Kidney tubule cell (primary cell): Measurements from ENCODE around the gene CFAP157.

Source experiments
- DNase-seq: peaks from one replicate; pipeline ENCODE4 v3.0.0-alpha.2; 2018; ENCODE audit warnings: low spot score

CFAP157 gene

DNA sequence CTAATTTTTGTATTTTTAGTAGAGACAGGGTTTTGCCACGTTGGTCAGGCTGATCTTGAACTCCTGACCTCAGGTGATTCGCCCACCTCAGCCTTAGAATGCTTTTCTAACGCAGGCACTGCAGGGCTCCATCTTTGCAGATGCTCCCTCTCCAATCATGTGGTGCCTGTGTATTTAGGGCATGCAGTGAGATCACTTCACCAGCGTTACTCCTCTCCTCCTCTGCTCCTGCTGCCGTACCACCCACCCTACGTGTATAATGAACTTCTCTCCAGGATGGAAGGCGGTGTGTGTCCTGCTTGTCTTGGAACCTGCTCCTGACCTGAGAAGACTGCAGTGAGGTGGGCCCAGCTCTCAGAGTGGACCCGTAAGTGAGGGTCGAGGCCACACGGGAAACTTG, 13.6 kb upstream of the CFAP157 start:
- no peak for DNase-seq

GRCh38 chr9:127693697-127694096, 13.1 kb upstream of the CFAP157 start:
- no peak for DNase-seq

DNA sequence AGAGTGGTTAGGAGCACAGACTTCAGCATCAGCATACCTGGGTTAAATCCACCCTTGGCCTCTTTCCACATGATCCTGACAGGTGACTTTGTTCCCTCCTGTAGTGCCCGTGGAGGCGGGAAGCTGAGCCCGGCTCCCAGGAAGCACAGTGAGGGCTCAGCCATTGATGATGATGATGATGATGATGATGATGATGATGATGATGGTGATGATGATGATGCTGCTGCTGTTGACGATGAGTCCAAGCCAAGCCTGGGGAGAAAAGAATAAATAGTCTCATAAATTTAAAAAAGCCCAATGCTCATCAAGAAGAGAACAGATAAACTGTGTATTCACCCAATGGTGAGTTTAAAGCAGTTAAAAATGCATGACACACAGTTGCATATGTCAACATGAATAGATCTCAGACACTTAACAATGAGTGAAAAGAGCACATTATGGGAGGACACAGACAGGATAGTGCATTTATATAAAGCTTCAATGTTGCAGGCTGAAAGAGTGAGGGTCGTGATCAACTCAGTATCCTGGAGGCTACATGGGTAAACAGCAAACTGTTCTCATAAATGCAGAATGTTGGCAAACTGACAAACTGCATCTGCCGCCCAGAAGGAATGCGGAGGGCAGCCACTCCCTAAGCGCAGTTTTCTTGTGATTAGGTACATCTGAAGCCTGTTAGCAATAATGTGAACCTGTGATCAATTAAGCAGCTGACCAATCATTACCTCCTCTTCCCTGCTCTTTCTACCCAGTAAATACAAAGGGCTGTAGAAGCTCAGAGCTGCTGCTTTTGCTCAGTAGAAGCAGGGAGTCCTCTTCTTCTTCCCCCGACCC, 11.7 kb upstream of the CFAP157 start:
- DNase-seq: no peak

GRCh38 chr9:127697575-127697974, 9.2 kb upstream of the CFAP157 start:
- DNase-seq: no peak

- DNase-seq: no peak
Measured at GRCh38 chr9:127698386-127698785, 8.4 kb upstream of the CFAP157 start.

DNA sequence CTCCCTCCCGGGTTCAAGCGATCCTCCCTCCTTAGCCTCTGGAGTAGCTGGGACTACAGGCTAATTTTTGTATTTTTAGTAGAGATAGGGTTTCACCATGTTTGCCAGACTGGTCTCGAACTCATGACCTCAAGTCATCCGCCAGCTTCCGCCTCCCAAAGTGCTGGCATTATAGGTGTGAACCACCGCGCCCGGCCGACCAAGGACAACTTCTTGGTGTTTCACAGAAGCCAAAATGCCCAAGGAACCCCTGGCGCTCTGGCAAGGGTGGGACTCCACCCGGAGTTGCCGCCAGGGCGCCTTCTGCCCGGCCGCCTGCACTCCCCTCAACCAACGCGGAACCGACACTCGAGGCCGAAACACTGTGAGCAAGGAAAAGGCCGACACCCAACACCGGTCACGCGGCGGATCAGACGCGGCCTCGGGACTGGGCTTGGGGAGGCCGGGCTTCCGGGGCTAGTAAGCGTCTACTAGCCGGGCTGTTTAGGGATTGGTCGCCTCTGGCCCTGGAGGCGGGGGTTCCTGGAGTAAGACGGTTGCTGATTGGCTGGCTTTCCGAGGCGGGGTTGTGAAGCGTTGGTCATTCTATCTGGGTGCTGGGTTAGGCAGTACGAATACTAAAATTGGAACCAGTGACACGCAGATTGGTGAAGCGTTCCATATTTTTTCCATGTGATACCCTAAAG, 7.7 kb upstream of the CFAP157 start:
- DNase-seq: peak; percentile 94

DNA sequence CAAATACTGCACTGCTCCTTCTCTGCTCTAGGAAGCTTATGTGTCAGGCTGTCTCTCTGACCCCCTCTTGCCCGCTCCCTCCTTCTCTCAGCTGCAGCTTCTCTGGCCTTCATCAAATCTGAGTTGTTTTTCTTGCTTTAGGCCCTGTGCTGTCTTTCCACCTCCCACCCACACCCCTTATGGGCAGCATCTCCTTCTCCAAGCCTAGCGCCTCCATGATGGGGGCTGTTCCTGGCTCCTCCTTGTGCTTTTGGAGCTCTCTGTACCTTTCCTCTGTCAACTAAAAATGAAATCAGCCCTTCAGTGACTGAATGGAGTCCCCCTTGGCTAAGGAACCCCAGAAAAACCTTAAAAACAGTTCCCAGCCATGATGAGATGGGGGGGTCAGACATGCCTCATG, 6.6 kb upstream of the CFAP157 start:
- DNase-seq: no peak

- DNase-seq: no peak
Measured at GRCh38 chr9:127700594-127701255, 6.1 kb upstream of the CFAP157 start.

GRCh38 chr9:127703289-127703946, 3.4 kb upstream of the CFAP157 start:
- DNase-seq: no peak

DNA sequence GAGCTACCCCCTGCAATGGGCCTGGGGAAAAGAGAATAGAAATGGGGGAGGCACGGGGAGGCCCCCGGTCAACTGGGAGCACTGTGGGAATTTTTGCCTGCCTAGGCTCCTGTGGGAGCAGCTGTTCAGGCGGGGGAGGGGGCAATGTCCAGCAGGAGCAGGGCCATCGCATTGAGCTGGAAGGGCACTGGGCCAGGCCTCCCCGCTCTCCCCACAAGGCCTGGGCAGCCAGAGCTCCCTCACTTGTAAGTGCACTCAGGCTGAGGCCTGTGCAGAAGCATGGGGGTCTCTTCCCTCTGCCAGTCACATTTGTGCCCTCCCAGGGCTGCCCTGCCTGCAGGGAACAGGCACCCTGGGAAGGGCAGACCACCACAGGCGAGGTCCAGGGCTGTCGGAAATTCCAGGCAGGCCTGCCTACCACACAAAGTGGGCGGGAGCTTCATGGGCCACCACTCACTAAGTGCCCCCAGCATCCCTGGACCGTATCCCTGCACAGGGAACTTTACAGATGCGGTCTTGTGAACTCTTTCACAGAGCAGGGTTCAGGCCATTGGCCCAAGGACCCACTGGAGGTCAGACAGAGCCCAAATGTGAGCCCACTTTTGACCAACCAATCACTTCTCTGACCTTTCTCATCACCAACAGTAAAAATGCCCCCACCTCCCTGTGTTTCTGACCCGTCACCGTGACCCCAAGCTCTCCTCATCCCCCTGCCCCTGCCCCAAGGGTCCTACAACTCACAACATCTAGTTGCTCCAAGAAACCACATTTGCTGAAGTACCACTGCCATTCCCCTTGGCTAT, 1.0 kb upstream of the CFAP157 start:
- no peak for DNase-seq

DNA sequence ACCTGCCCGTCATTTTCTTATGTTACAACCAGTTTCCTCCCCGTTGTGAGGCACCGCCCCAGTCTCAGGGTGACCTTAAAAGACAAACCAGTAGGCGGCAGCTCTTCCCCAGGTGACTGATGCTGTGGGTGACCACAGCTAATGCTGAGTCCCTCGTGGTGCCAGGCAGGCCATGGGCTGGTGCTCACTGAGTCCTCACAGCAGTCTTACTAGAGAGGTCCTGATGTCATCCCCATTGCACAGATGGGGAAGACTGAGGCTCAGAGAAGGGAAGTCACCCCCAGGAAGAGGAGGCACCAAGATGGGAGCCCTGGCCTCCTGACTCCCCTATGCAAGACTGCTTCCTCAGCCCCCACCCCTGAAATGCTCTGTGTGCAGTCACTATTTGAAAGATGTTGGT, 978 bp downstream of the CFAP157 start:
- DNase-seq: peak; percentile 26

GRCh38 chr9:127708952-127709587, 2.3 kb downstream of the CFAP157 start:
- DNase-seq: no peak

DNA sequence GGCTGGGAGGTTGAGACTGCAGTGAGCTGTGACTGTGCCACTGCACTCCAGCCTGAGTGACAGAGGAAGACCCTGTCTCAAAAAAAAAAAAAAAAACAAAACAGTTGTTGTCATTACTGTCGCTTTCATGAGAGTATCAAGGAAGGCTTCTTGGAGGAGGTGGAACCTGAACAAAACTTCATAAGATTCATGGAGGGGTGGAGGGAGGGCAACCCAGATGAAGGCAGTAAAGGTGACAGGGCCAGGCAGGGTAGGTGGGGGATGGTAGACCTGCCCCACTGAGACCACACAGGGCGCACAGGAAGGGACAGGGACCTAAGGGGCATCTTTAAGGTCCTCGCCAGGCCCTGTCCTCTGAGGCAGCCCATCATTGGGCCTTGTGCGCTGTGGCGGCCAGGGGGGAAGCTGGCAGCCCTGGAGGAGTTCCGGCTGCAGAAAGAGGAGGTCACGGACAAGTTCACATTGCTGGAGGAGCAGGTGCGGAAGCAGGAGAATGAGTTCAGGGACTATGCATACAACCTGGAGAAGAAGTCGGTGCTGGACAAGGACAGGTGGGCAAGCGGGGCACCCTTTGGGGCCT, 3.5 kb downstream of the CFAP157 start:
- no peak for DNase-seq

- no peak for DNase-seq
Measured at GRCh38 chr9:127711226-127711701, 4.5 kb downstream of the CFAP157 start.

GRCh38 chr9:127711831-127712274, 5.1 kb downstream of the CFAP157 start:
- no peak for DNase-seq

GRCh38 chr9:127712371-127712770, 5.6 kb downstream of the CFAP157 start:
- no peak for DNase-seq

GRCh38 chr9:127712867-127713266, 6.1 kb downstream of the CFAP157 start:
- no peak for DNase-seq

- DNase-seq: peak; percentile 9
Measured at GRCh38 chr9:127714020-127714750, 7.4 kb downstream of the CFAP157 start.

GRCh38 chr9:127714951-127715469, 8.2 kb downstream of the CFAP157 start:
- DNase-seq: peak; percentile 15
